Liver (tissue), 9 donors: Measurements from ENCODE around the gene IL1RAPL1. TPM values are rescaled to one million over a fixed set of nuclear protein-coding genes. Genes with fewer than 3 reads are reported as not detected.
"Not testable (repeated sequence)": the region's sequence is repeated elsewhere in the genome, so short reads cannot be mapped to it uniquely, and the experiment has no call there.

Experiments
- DNase-seq: peaks from one replicate; pipeline ENCODE4 v3.0.0-alpha.2; 2017; ENCODE audit warnings: low spot score
- H3K27ac ChIP-seq, 2 donors: one replicate each; pipeline ENCODE4 v1.7.0; 2013; ENCODE audit warnings: inconsistent platforms in 2 of 2, low read length in 2 of 2, control low read depth in 1 of 2, low read depth in 1 of 2, mild to moderate bottlenecking in 1 of 2
- H3K27me3 ChIP-seq, 4 donors: one replicate each; pipeline versions ENCODE4 v1.6.1 to v1.7.0; 2013; ENCODE audit warnings: low read length in 3 of 4, inconsistent platforms in 1 of 4, mild to moderate bottlenecking in 1 of 4, moderate library complexity in 1 of 4; ENCODE audit not compliant: control insufficient read depth in 4 of 4, insufficient read depth in 4 of 4
- H3K36me3 ChIP-seq, 4 donors: one replicate each; pipeline versions ENCODE4 v1.6.1 to v1.7.0; 2013; ENCODE audit warnings: low read length in 3 of 4, mild to moderate bottlenecking in 3 of 4, low read depth in 1 of 4, moderate library complexity in 1 of 4; ENCODE audit not compliant: control insufficient read depth in 4 of 4, insufficient read depth in 3 of 4
- H3K4me1 ChIP-seq, 4 donors: one replicate each; pipeline versions ENCODE4 v1.6.1 to v1.7.0; 2013; ENCODE audit warnings: low read length in 3 of 4, mild to moderate bottlenecking in 3 of 4, moderate library complexity in 1 of 4; ENCODE audit not compliant: control insufficient read depth in 4 of 4, insufficient read depth in 4 of 4
- H3K4me3 ChIP-seq, 3 donors: one replicate each; pipeline versions ENCODE4 v1.6.1 to v1.7.0; 2013; ENCODE audit warnings: low read length in 3 of 3, control low read depth in 1 of 3, low read depth in 1 of 3, mild to moderate bottlenecking in 1 of 3
- H3K9ac ChIP-seq, 2 donors: one replicate each; pipeline ENCODE4 v1.7.0; 2013; ENCODE audit warnings: low read length in 2 of 2, mild to moderate bottlenecking in 2 of 2, moderate library complexity in 2 of 2, control low read depth in 1 of 2, low read depth in 1 of 2
- H3K9me3 ChIP-seq, 4 donors: one replicate each; pipeline versions ENCODE4 v1.6.1 to v1.7.0; 2013; ENCODE audit warnings: low read length in 3 of 4; ENCODE audit not compliant: control insufficient read depth in 4 of 4
- EGR1 ChIP-seq, 2 donors: IDR thresholded peaks; 2 replicates each; pipeline ENCODE4 v1.6.1; 2016 to 2018; ENCODE audit warnings: antibody characterized with exemption in 2 of 2, low read depth in 2 of 2
- FOXA1 ChIP-seq: IDR thresholded peaks from 2 replicates; pipeline ENCODE4 v1.6.1; 2016; ENCODE audit warnings: antibody characterized with exemption
- FOXA2 ChIP-seq: IDR thresholded peaks from 2 replicates; pipeline ENCODE4 v1.6.1; 2016; ENCODE audit warnings: antibody characterized with exemption
- GABPA ChIP-seq, 2 donors: IDR thresholded peaks in 1 of 2; conservative IDR thresholded peaks in 1 of 2; 2 replicates each; pipeline ENCODE4 v1.6.1; 2016; ENCODE audit warnings: antibody characterized with exemption in 2 of 2, mild to moderate bottlenecking in 1 of 2, moderate library complexity in 1 of 2
- HNF4A ChIP-seq, 2 donors: conservative IDR thresholded peaks; 2 replicates each; pipeline ENCODE4 v1.6.1; 2016; ENCODE audit warnings: antibody characterized with exemption in 2 of 2, mild to moderate bottlenecking in 2 of 2
- HNF4G ChIP-seq: IDR thresholded peaks from 2 replicates; pipeline ENCODE4 v1.6.1; 2016; ENCODE audit warnings: antibody characterized with exemption
- JUND ChIP-seq, 2 donors: IDR thresholded peaks; 2 replicates each; pipeline ENCODE4 v1.6.1; 2016; ENCODE audit warnings: antibody characterized with exemption in 2 of 2
- NR2F2 ChIP-seq: IDR thresholded peaks from 2 replicates; pipeline ENCODE4 v1.6.1; 2016; ENCODE audit warnings: antibody characterized with exemption
- RAD21 ChIP-seq, 2 donors: IDR thresholded peaks; 2 replicates each; pipeline ENCODE4 v1.6.1; 2016; ENCODE audit warnings: antibody characterized with exemption in 2 of 2, mild to moderate bottlenecking in 2 of 2
- RXRA ChIP-seq, 2 donors: IDR thresholded peaks; 2 replicates each; pipeline ENCODE4 v1.6.1; 2017 to 2018; ENCODE audit warnings: antibody characterized with exemption in 2 of 2, mild to moderate bottlenecking in 1 of 2
- SP1 ChIP-seq: IDR thresholded peaks from 2 replicates; pipeline ENCODE4 v1.6.1; 2018; ENCODE audit warnings: antibody characterized with exemption, mild to moderate bottlenecking
- TAF1 ChIP-seq: conservative IDR thresholded peaks from 2 replicates; pipeline ENCODE4 v1.6.1; 2016; ENCODE audit warnings: antibody characterized with exemption, mild to moderate bottlenecking
- YY1 ChIP-seq: IDR thresholded peaks from 2 replicates; pipeline ENCODE4 v1.6.1; 2016; ENCODE audit warnings: antibody characterized with exemption, mild to moderate bottlenecking
- WGBS: extraction: QIAGEN DNeasy Blood & Tissue Kit; methylation state at CpG from one replicate; pipeline ENCODE4 v1.1.7; 2013; 5-methylcytosine and 5-hydroxymethylcytosine counted together
- polyA plus RNA-seq, 2 donors: library from polyadenylated mRNA; stranded (reverse) in 1 of 2; unstranded in 1 of 2; fragments of 200-250 nt in 1 of 2; fragments of >200 nt in 1 of 2; fragmentation: Nextera tagmentation in 1 of 2; extraction: Ambion mirVana in 1 of 2; gene quantifications; one replicate each; pipeline versions ENCODE4 v1.2.1 to v1.2.3, GENCODE V29; 2013 to 2015
- total RNA-seq, 2 donors: library from RNA; depleted of rRNA; stranded (reverse); fragments of >200 nt; gene quantifications; one replicate each; pipeline ENCODE4 v1.2.3, GENCODE V29; 2014
- TF ChIP-seq, protein P1 (sequence below): IDR thresholded peaks from 2 replicates; pipeline ENCODE4 v1.6.1; 2016; ENCODE audit warnings: antibody characterized with exemption
- TF ChIP-seq, protein P2 (sequence below): IDR thresholded peaks from 2 replicates; pipeline ENCODE4 v1.6.1; 2016; ENCODE audit warnings: antibody characterized with exemption
- TF ChIP-seq, protein P3 (sequence below): IDR thresholded peaks from 2 replicates; pipeline ENCODE4 v1.6.1; 2016; ENCODE audit warnings: antibody characterized with exemption, mild to moderate bottlenecking
- TF ChIP-seq, protein P4 (sequence below): IDR thresholded peaks from 2 replicates; pipeline ENCODE4 v1.6.1; 2016; ENCODE audit warnings: antibody characterized with exemption
- TF ChIP-seq, protein P5 (sequence below): fragments of 150-350 bp; IDR thresholded peaks from 2 replicates; pipeline ENCODE4 v1.5.1; 2017; ENCODE audit warnings: improper control_type of control experiment, low read depth, low read length; ENCODE audit not compliant: missing input control
- donor health status: healthy.
- donor health status: healthy.
- donor health status: healthy.
- donor health status: healthy.
- donor health status: healthy.

Gene IL1RAPL1
- total and polyA plus RNA-seq, 4 donors: 0.08 to 0.33 TPM; not detected in 2

DNA sequence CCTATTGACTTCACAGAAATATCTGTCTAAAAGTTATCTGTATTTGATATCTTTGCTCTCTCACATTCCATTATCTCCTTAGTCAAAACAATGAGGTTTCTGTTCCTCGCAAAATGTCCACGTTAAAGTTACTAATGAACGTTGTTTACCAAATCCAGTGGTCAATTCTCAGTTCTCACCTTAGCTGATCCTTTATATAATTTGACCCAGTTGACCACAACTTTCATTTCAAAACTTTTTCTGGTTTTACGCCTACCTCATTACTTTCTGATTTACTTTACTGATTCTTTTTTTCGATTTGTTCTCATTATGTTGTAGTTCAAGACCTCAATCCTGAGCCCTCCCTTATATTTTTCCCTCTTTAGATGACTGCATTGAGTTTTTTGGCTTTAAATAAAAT is 186.6 kb downstream of the IL1RAPL1 start:
- Histone ChIP-seq H3K4me1 (no peaks in the 10 kb centered on the region), H3K9me3 (no peaks in the 10 kb centered on the region), H3K36me3 (no peaks in the 10 kb centered on the region), H3K4me3 (no peak overlapping the region), H3K27me3 (no peaks in the 10 kb centered on the region), H3K27ac (no peak overlapping the region), H3K9ac (no peak overlapping the region)
- no peak for DNase-seq
- no peak for TF ChIP-seq TAF1
- TF ChIP-seq, protein P1, sequence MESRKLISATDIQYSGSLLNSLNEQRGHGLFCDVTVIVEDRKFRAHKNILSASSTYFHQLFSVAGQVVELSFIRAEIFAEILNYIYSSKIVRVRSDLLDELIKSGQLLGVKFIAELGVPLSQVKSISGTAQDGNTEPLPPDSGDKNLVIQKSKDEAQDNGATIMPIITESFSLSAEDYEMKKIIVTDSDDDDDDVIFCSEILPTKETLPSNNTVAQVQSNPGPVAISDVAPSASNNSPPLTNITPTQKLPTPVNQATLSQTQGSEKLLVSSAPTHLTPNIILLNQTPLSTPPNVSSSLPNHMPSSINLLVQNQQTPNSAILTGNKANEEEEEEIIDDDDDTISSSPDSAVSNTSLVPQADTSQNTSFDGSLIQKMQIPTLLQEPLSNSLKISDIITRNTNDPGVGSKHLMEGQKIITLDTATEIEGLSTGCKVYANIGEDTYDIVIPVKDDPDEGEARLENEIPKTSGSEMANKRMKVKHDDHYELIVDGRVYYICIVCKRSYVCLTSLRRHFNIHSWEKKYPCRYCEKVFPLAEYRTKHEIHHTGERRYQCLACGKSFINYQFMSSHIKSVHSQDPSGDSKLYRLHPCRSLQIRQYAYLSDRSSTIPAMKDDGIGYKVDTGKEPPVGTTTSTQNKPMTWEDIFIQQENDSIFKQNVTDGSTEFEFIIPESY: no peak
- TF ChIP-seq HNF4A (conservative IDR thresholded peaks at IDR 0.05): no peak
- 87% methylated on average over 5 of the region's 5 CpGs for WGBS

DNA sequence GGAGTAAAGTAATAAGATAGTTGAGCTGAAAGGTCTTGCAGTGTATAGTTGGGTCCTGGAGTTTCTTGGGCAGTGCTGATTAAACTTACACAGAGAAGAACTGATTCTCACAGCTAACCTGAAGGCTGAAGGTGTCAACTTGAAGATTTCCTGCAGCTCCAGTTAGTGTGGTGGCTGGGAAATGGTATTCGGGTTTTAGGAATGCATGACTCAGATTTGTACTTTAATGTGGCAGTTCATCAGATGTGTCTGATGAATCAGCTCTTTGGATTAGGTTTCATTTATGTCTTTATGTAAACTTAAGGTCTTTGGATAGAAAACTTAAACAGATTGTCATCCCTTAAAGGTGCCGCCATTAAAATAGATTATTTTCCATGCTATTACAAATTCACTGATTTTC is 200.0 kb downstream of the IL1RAPL1 start:
- no peak overlapping the region for H3K9ac ChIP-seq
- TF ChIP-seq, protein P2, sequence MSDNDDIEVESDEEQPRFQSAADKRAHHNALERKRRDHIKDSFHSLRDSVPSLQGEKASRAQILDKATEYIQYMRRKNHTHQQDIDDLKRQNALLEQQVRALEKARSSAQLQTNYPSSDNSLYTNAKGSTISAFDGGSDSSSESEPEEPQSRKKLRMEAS: no peak
- TF ChIP-seq FOXA1 (no peak), FOXA2 (no peak), GABPA (IDR thresholded peaks at IDR 0.05 in 1 of 2, conservative IDR thresholded peaks at IDR 0.05 in 1 of 2) (no peak), EGR1 (IDR thresholded peaks at IDR 0.05; ENCODE audit: low read depth in 2 of 2) (no peak), NR2F2 (no peak), TAF1 (no peak), SP1 (no peak), HNF4G (no peak), RXRA (IDR thresholded peaks at IDR 0.05) (no peak), JUND (IDR thresholded peaks at IDR 0.05) (no peak), HNF4A (conservative IDR thresholded peaks at IDR 0.05) (no peak), YY1 (no peak), RAD21 (IDR thresholded peaks at IDR 0.05) (no peak)
- TF ChIP-seq, protein P3, sequence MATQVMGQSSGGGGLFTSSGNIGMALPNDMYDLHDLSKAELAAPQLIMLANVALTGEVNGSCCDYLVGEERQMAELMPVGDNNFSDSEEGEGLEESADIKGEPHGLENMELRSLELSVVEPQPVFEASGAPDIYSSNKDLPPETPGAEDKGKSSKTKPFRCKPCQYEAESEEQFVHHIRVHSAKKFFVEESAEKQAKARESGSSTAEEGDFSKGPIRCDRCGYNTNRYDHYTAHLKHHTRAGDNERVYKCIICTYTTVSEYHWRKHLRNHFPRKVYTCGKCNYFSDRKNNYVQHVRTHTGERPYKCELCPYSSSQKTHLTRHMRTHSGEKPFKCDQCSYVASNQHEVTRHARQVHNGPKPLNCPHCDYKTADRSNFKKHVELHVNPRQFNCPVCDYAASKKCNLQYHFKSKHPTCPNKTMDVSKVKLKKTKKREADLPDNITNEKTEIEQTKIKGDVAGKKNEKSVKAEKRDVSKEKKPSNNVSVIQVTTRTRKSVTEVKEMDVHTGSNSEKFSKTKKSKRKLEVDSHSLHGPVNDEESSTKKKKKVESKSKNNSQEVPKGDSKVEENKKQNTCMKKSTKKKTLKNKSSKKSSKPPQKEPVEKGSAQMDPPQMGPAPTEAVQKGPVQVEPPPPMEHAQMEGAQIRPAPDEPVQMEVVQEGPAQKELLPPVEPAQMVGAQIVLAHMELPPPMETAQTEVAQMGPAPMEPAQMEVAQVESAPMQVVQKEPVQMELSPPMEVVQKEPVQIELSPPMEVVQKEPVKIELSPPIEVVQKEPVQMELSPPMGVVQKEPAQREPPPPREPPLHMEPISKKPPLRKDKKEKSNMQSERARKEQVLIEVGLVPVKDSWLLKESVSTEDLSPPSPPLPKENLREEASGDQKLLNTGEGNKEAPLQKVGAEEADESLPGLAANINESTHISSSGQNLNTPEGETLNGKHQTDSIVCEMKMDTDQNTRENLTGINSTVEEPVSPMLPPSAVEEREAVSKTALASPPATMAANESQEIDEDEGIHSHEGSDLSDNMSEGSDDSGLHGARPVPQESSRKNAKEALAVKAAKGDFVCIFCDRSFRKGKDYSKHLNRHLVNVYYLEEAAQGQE: no peak
- TF ChIP-seq, protein P4, sequence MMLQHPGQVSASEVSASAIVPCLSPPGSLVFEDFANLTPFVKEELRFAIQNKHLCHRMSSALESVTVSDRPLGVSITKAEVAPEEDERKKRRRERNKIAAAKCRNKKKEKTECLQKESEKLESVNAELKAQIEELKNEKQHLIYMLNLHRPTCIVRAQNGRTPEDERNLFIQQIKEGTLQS: no peak
- TF ChIP-seq, protein P1: no peak
- TF ChIP-seq, protein P5, sequence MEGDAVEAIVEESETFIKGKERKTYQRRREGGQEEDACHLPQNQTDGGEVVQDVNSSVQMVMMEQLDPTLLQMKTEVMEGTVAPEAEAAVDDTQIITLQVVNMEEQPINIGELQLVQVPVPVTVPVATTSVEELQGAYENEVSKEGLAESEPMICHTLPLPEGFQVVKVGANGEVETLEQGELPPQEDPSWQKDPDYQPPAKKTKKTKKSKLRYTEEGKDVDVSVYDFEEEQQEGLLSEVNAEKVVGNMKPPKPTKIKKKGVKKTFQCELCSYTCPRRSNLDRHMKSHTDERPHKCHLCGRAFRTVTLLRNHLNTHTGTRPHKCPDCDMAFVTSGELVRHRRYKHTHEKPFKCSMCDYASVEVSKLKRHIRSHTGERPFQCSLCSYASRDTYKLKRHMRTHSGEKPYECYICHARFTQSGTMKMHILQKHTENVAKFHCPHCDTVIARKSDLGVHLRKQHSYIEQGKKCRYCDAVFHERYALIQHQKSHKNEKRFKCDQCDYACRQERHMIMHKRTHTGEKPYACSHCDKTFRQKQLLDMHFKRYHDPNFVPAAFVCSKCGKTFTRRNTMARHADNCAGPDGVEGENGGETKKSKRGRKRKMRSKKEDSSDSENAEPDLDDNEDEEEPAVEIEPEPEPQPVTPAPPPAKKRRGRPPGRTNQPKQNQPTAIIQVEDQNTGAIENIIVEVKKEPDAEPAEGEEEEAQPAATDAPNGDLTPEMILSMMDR: no peak
- H3K4me3 ChIP-seq: no peak overlapping the region
- no peaks in the 10 kb centered on the region for H3K9me3 ChIP-seq
- H3K4me1 ChIP-seq: no peaks in the 10 kb centered on the region
- H3K27ac ChIP-seq: no peak overlapping the region
- H3K27me3 ChIP-seq: no peaks in the 10 kb centered on the region
- 86% methylated on average over 2 of the region's 2 CpGs for WGBS
- DNase-seq: no peak
- H3K36me3 ChIP-seq: no peaks in the 10 kb centered on the region

DNA sequence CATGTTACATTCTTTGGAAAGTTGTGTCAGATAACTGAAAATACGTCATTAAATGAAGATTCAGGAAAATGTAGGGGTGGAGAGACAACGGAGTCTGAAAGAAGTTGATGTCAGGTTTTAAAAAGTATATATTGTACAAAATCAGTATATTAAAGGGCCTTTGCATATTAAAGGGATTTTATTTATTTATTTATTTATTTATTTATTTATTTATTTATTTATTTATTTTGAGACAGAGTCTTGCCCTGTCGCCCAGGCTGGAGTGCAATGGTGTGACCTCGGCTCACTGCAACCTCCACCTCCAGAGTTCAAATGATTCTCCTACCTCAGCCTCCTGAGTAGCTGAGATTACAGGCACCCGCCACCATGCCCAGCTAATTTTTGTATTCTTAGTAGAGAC is 213.4 kb downstream of the IL1RAPL1 start:
- not testable (repeated sequence) for H3K36me3 ChIP-seq, DNase-seq, H3K9me3 ChIP-seq, H3K4me1 ChIP-seq, H3K27ac ChIP-seq, H3K9ac ChIP-seq, H3K27me3 ChIP-seq, H3K4me3 ChIP-seq
- WGBS: 96% methylated on average over 5 of the region's 5 CpGs
